Measurements from ENCODE around the gene MILR1.

Gene MILR1

GRCh38 chr17:64403881-64404460, 44.9 kb upstream of the MILR1 start:
- Histone ChIP-seq H2AFZ (ENCODE audit: low read depth, low read length) (no peak overlapping the region), H3K4me2 (ENCODE audit: insufficient read depth, low read length) (no peak overlapping the region)

GRCh38 chr17:64406321-64407200, 42.4 kb upstream of the MILR1 start:
- Histone ChIP-seq H3K36me3 (ENCODE audit: insufficient read depth, low read length) (no peaks in the 10 kb centered on the region), H3K4me1 (ENCODE audit: insufficient read depth, low read length) (peaks cover 7% of the 10 kb centered on the region), H3K27ac (ENCODE audit: low read length) (no peak overlapping the region), H3K79me2 (ENCODE audit: insufficient read depth, low read length) (no peaks in the 10 kb centered on the region), H3K9me3 (ENCODE audit: insufficient read depth, low read length, severe bottlenecking) (no peaks in the 10 kb centered on the region), H3K4me3 (ENCODE audit: low read depth in 1 of 2, low read length in 2 of 2) (no peak overlapping the region), H3K27me3 (ENCODE audit: insufficient read depth, low read length, poor library complexity) (no peaks in the 10 kb centered on the region), H4K20me1 (ENCODE audit: insufficient read depth, low read length) (no peaks in the 10 kb centered on the region), H2AFZ (ENCODE audit: low read depth, low read length) (no peak overlapping the region), H3K9ac (ENCODE audit: low read depth, low read length) (no peak overlapping the region), H3K4me2 (ENCODE audit: insufficient read depth, low read length) (no peak overlapping the region)
- no peak for TF ChIP-seq CTCF (IDR thresholded peaks at IDR 0.05; ENCODE audit: borderline replicate concordance, extremely low read depth, low read length, poor library complexity, severe bottlenecking)
- no peak for TF ChIP-seq EZH2 (IDR thresholded peaks at IDR 0.05; ENCODE audit: borderline replicate concordance, low read depth, low read length, severe bottlenecking)
- no peak for ATAC-seq (ENCODE audit: insufficient read depth, low read depth)
- DNase-seq: no peak

More at GRCh38 chr17:64403881-64404460, 44.9 kb upstream of the MILR1 start:
- no peaks in the 10 kb centered on the region for H3K79me2 ChIP-seq (ENCODE audit: insufficient read depth, low read length)
- H3K4me1 ChIP-seq (ENCODE audit: insufficient read depth, low read length): peaks cover 17% of the 10 kb centered on the region
- H3K9ac ChIP-seq (ENCODE audit: low read depth, low read length): no peak overlapping the region
- no peaks in the 10 kb centered on the region for H4K20me1 ChIP-seq (ENCODE audit: insufficient read depth, low read length)
- H3K9me3 ChIP-seq (ENCODE audit: insufficient read depth, low read length, severe bottlenecking): no peaks in the 10 kb centered on the region
- no peaks in the 10 kb centered on the region for H3K36me3 ChIP-seq (ENCODE audit: insufficient read depth, low read length)
- H3K4me3 ChIP-seq (ENCODE audit: low read depth in 1 of 2, low read length in 2 of 2): no peak overlapping the region
- H3K27me3 ChIP-seq (ENCODE audit: insufficient read depth, low read length, poor library complexity): no peaks in the 10 kb centered on the region
- DNase-seq (no peak), ATAC-seq (ENCODE audit: insufficient read depth, low read depth) (no peak)
- no peak overlapping the region for H3K27ac ChIP-seq (ENCODE audit: low read length)
- no peak for TF ChIP-seq EZH2 (IDR thresholded peaks at IDR 0.05; ENCODE audit: borderline replicate concordance, low read depth, low read length, severe bottlenecking)

- H3K27ac ChIP-seq (ENCODE audit: low read length): no peak overlapping the region
- H3K79me2 ChIP-seq (ENCODE audit: insufficient read depth, low read length): no peaks in the 10 kb centered on the region
- no peak overlapping the region for H3K4me2 ChIP-seq (ENCODE audit: insufficient read depth, low read length)
- H3K36me3 ChIP-seq (ENCODE audit: insufficient read depth, low read length): no peaks in the 10 kb centered on the region
- TF ChIP-seq EZH2 (IDR thresholded peaks at IDR 0.05; ENCODE audit: borderline replicate concordance, low read depth, low read length, severe bottlenecking) (no peak), CTCF (IDR thresholded peaks at IDR 0.05; ENCODE audit: borderline replicate concordance, extremely low read depth, low read length, poor library complexity, severe bottlenecking) (no peak)
- H4K20me1 ChIP-seq (ENCODE audit: insufficient read depth, low read length): no peaks in the 10 kb centered on the region
- DNase-seq: no peak
- no peaks in the 10 kb centered on the region for H3K27me3 ChIP-seq (ENCODE audit: insufficient read depth, low read length, poor library complexity)
- no peak overlapping the region for H3K9ac ChIP-seq (ENCODE audit: low read depth, low read length)
- no peaks in the 10 kb centered on the region for H3K4me1 ChIP-seq (ENCODE audit: insufficient read depth, low read length)
- ATAC-seq (ENCODE audit: insufficient read depth, low read depth): no peak
- no peaks in the 10 kb centered on the region for H3K9me3 ChIP-seq (ENCODE audit: insufficient read depth, low read length, severe bottlenecking)
- no peak overlapping the region for H3K4me3 ChIP-seq (ENCODE audit: low read depth in 1 of 2, low read length in 2 of 2)
- no peak overlapping the region for H2AFZ ChIP-seq (ENCODE audit: low read depth, low read length)
Measured at GRCh38 chr17:64410750-64411490, 38.0 kb upstream of the MILR1 start.
